Measurements from ENCODE around the gene TNP2. TPM values are rescaled to one million over a fixed set of nuclear protein-coding genes. Genes with fewer than 3 reads are reported as not detected.

The TNP2 gene
- total and polyA plus RNA-seq, 2 of the 4 experiments (the other 2 are of a cell fraction): not detected

DNA sequence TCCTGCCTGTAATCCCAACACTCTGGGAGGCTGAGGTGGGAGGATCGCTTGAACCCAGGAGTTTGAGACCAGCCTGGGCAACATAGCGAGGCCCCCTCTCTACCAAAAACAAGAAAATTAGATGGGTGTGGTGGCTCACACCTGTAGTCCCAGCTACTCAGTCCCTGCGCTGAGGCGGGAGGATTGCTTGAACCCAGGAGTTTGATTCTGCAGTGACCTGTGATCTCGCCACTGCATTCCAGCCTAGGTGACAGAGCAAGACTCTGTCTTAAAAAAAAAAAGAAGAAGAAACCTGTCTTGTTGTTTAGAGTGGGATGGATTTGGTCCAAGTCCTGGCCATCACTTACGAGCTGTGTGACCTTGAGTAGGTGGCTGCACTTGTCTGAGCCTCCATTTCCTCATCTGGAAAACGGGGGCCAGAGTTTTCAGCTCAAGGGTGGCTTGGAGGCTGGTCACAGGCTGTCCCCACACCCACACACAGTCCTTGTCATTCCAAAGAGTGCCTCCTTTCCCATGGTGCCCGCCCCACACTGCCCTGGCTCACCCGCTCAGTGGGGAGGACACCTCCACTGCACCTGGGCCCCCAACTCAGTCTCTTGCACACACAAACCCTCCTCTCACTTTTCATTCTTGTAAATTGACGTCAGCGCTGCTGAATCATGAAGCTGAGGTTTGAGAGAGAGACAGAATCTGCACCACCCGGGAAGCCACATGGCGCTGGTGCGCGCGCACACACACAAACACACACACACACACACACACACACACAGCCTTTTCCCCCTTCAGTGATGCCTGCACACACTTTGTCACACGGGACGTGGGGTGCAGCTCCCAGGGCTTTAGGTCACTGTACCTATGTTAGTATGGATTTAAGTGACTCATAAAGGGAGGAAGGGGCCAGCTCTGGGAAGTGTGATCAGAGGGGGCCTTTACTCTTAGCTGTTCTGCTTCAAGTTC, 17.3 kb downstream of the TNP2 start (continued):
- TF ChIP-seq SMC3 (IDR thresholded peaks at IDR 0.05; ENCODE audit: low read depth, low read length) (no peak; the same call in 1 of the 2 replicates), POLR2A (IDR thresholded peaks at IDR 0.05; ENCODE audit: low read depth, low read length) (peak; percentile 60), MAZ (IDR thresholded peaks at IDR 0.05; ENCODE audit: borderline replicate concordance, low read depth, low read length) (peak; percentile 57; the same call in 1 of the 2 replicates)
- TF ChIP-seq, protein P1, sequence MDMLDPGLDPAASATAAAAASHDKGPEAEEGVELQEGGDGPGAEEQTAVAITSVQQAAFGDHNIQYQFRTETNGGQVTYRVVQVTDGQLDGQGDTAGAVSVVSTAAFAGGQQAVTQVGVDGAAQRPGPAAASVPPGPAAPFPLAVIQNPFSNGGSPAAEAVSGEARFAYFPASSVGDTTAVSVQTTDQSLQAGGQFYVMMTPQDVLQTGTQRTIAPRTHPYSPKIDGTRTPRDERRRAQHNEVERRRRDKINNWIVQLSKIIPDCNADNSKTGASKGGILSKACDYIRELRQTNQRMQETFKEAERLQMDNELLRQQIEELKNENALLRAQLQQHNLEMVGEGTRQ (IDR thresholded peaks at IDR 0.05; ENCODE audit: low read depth, low read length): no peak; the same call in 1 of the 2 replicates
